IPS-18a (cell line): ENCODE measurements around the gene PRCC.

ENCODE experiments used
- H3K27ac ChIP-seq: one replicate; pipeline ENCODE4 v1.5.1; 2013; ENCODE audit warnings: low read length
- H3K27me3 ChIP-seq: one replicate; pipeline ENCODE4 v1.6.1; 2013; ENCODE audit warnings: mild to moderate bottlenecking, low read length; ENCODE audit not compliant: control insufficient read depth, insufficient read depth
- H3K36me3 ChIP-seq: one replicate; pipeline ENCODE4 v1.6.1; 2013; ENCODE audit warnings: low read depth, low read length; ENCODE audit not compliant: control insufficient read depth
- H3K4me1 ChIP-seq: one replicate; pipeline ENCODE4 v1.6.1; 2013; ENCODE audit warnings: low read depth, low read length; ENCODE audit not compliant: control insufficient read depth
- H3K4me3 ChIP-seq: one replicate; pipeline ENCODE4 v1.5.1; 2013; ENCODE audit warnings: low read length
- H3K9ac ChIP-seq: one replicate; pipeline ENCODE4 v1.6.1; 2013; ENCODE audit warnings: mild to moderate bottlenecking, low read length, moderate library complexity
- H3K9me3 ChIP-seq: one replicate; pipeline ENCODE4 v1.6.1; 2013; ENCODE audit warnings: low read depth, low read length; ENCODE audit not compliant: control insufficient read depth

The PRCC gene

DNA sequence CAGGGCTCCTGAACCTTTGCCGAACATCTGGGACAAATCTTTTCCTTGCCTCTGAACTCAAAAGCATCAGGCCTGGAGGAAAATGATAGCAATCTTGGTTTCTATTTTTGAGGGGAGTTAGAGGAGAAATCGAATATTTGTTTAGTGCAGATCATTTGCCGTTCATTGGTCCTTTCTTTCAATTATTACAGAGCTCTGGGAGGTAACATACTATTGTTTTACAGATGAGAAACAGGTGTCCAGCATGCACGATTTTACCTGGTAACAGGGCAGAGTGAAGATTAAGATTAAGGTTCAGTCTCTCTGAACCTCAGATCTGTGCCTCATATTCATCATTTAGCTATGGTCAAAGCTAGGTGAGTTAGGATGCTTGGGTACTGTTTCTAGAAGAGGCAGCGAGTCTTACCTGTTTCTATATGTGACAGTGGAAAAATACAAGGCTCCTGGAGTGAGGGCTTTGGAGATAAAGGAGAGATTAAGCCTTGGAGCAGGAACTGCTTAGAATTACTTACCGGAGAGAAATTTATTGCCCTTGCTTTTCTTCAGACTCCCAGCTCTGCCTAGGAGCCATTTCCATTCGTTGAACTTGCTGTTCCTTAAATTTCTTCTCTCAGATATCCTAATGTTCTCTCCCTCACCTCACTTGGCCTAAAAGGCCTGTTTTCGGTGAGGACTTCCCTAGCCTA, 1.4 kb downstream of the PRCC start:
- Histone ChIP-seq H3K9ac (peak overlapping the region; percentile 90), H3K27me3 (no peaks in the 10 kb centered on the region), H3K4me1 (peaks cover 16% of the 10 kb centered on the region), H3K36me3 (peaks cover 14% of the 10 kb centered on the region), H3K4me3 (peak overlapping the region; percentile 90), H3K27ac (no peak overlapping the region), H3K9me3 (no peaks in the 10 kb centered on the region)

DNA sequence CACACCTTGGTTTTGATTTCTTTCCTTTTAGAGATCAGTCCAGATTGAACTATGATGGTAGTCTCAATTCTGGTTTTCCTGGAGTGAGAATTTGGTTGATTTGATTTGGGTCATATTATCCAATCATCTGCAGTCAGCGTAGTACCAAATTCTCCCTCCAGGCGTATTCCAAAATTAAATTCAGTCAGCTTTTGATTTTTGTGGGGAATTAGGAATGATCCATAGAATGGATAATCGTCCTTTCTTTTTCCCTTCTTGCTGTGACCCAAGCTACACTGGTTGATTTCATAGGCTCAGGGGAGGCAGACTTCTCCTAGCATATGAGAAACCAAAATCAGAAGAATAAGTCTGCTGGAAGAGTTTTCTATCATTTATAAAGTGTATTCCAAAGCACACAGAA, 4.9 kb downstream of the PRCC start:
- Histone ChIP-seq H3K4me3 (no peak overlapping the region), H3K9ac (no peak overlapping the region), H3K27me3 (no peaks in the 10 kb centered on the region), H3K27ac (no peak overlapping the region), H3K36me3 (peaks cover 15% of the 10 kb centered on the region), H3K4me1 (peaks cover 11% of the 10 kb centered on the region), H3K9me3 (no peaks in the 10 kb centered on the region)

DNA sequence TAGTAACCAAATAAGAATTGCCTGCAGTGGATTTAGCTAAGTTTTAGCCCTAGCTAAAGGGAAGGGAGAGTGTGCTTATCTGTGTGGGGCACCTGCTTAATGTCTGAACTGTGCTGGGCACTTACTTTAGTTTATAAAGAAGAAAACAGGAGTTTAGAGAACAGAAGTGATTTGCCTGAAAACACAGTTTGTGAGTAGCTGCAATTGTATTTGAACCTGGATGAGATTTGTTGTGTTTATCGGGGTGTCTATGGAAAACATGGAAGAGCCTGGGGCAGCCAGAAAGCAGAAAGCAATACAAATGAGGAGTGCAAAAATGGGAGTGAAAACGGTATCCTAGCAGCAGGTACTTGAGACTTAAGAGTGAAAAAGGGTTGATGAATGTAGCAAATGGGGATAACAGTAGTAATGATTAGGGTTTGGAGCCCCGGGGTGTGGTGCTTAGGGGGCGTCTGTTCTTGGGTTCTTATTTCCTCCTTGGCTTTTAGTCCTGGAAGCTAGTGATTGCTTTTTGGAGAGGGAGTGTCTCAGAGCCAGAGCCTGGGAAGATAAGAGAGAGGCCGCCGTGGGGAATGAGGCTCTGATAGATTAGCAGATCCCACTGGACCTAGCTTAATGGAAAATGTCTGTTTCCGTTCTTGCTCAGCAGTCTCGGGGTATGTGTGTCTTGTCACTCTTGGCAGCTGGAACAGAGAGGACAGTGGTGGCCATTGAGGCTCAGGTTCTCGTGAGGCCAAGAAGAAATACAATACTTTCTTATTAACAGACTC, 5.6 kb downstream of the PRCC start:
- no peak overlapping the region for H3K9ac ChIP-seq
- peaks cover 11% of the 10 kb centered on the region for H3K4me1 ChIP-seq
- peaks cover 15% of the 10 kb centered on the region for H3K36me3 ChIP-seq
- H3K9me3 ChIP-seq: no peaks in the 10 kb centered on the region
- no peak overlapping the region for H3K4me3 ChIP-seq
- H3K27me3 ChIP-seq: no peaks in the 10 kb centered on the region
- H3K27ac ChIP-seq: no peak overlapping the region

DNA sequence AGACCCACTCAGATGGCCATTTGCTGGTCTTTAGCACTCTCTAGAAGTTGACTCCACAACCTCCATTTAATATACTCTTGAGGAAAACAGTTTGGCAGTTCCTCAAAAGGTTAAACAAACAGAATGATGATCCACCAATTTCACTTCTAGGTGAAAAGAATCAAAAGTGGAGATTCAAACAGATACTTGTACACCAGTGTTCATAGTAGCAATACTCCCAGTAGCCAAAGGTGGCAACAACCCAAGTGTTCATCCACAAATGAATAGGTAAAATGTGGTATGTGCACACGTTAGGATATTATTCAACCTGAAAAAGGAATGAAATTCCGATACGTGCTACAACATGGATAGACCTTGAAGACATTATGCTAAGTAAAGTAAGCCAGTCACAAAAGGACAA, 6.3 kb downstream of the PRCC start:
- no peak overlapping the region for H3K4me3 ChIP-seq
- no peak overlapping the region for H3K27ac ChIP-seq
- peaks cover 15% of the 10 kb centered on the region for H3K36me3 ChIP-seq
- no peaks in the 10 kb centered on the region for H3K9me3 ChIP-seq
- H3K27me3 ChIP-seq: no peaks in the 10 kb centered on the region
- H3K4me1 ChIP-seq: peaks cover 7% of the 10 kb centered on the region
- no peak overlapping the region for H3K9ac ChIP-seq

DNA sequence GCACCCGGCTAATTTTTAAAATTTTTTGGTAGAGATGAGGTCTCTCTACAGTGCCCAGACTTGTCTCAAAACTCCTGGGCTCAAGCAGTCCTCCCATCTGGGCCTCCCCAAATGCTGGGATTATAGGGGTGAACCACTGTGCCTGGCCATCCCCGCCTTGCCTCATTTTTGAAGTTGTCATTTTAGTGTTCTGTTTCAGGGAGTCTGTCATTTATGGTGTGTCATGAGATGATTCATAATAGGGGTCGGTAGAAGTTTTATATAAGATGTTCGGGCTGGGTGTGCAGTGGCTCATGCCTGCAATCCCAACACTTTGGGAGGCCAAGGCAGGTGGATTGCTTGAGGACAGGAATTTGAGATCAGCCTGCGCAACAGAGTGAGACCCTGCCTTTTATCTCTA, 8.5 kb downstream of the PRCC start:
- no peak overlapping the region for H3K27ac ChIP-seq
- no peak overlapping the region for H3K4me3 ChIP-seq
- H3K9ac ChIP-seq: no peak overlapping the region
- H3K4me1 ChIP-seq: no peaks in the 10 kb centered on the region
- no peaks in the 10 kb centered on the region for H3K9me3 ChIP-seq
- H3K36me3 ChIP-seq: peaks cover 15% of the 10 kb centered on the region
- H3K27me3 ChIP-seq: no peaks in the 10 kb centered on the region

DNA sequence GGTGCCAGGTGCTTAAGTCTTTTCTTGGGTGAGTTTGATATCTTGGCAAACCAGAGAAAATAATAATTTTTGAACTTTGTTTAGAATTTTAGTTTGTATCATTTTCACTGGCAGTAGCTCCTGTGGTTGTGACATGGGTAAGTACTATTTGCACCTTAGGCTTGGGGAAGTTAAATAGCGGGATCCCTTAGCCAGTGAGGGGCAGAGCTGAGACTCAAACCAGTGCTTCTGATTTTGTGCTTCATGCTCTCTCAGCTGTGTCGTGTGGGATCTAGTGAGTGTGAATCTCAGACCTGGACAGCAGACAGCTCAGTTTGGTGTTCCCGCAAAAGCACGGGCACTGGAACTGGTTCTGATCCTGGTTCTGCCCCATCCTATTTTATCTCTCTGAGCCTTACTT, 9.6 kb downstream of the PRCC start:
- Histone ChIP-seq H3K27me3 (no peaks in the 10 kb centered on the region), H3K9me3 (no peaks in the 10 kb centered on the region), H3K4me1 (no peaks in the 10 kb centered on the region), H3K27ac (no peak overlapping the region), H3K36me3 (peaks cover 15% of the 10 kb centered on the region), H3K4me3 (no peak overlapping the region), H3K9ac (no peak overlapping the region)

DNA sequence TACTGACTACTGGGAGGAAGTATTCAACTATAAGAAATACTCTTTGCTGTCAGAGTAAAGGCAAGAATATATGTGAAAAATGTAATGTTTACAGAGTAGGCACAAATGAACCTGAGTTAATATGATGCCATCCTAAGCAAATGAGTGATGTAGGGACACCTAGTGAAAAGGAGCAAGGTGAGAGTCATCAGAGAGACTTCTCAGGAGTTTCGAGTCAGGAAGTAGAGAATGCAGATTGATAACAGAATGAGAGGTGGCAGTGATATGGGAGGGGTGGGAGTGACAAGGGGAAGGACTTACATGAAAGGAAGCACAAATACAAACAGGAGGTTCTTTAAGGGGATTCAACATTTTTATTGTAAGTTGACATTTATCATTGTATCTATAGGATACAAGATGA, 10.2 kb downstream of the PRCC start:
- no peaks in the 10 kb centered on the region for H3K9me3 ChIP-seq
- peaks cover 18% of the 10 kb centered on the region for H3K36me3 ChIP-seq
- H3K4me1 ChIP-seq: no peaks in the 10 kb centered on the region
- H3K27ac ChIP-seq: no peak overlapping the region
- no peak overlapping the region for H3K9ac ChIP-seq
- no peak overlapping the region for H3K4me3 ChIP-seq
- no peaks in the 10 kb centered on the region for H3K27me3 ChIP-seq

DNA sequence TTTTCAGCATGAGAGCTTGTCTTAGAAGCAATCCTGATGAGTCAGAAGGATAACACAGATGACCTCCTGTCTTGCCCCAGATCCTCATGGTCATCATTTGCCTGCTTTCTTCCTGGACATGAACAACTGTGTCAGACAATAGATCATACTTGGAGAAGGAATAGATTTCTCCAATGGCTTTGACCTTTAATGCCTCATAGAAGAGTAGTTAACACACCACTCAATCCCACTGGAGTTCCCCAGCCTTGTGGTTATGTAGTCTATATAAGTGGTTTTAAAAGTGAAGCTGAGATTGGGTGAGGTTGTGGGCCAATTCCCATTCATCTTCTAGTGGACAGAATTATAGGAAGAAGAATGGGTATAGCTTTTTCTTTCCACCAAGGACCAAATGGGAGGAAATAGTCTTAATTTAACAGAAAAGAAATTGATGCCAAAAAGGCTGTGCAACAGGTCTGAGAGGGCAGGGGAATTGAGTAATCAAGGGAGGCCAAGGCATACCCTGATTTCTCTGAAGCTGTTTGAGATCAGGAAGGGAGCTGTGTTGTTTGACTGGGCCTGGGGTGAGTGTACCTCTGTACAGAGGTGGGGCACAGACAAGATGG, 14.4 kb downstream of the PRCC start:
- no peak overlapping the region for H3K9ac ChIP-seq
- H3K9me3 ChIP-seq: no peaks in the 10 kb centered on the region
- H3K4me1 ChIP-seq: no peaks in the 10 kb centered on the region
- no peaks in the 10 kb centered on the region for H3K27me3 ChIP-seq
- peaks cover 27% of the 10 kb centered on the region for H3K36me3 ChIP-seq
- no peak overlapping the region for H3K4me3 ChIP-seq
- no peak overlapping the region for H3K27ac ChIP-seq

DNA sequence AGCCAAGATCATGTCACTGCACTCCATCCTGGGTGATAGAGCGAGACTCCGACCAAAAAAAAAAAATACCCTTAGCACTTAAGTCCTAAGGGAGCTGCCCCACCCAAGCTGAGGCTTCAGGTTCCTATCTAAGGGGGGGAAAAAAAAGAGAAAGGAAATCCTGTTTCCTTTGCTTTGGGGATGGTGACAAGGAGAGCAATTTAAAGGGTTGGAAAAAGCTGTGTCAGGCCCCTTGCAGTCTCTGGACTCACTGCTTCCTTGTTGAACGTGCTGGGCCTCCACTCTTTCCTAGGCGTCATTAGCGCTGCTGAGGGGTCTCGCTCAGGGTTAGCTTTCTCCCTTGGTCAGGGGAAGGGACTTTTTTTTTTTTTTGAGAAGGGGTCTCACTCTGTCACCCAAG, 18.1 kb downstream of the PRCC start:
- H3K36me3 ChIP-seq: peaks cover 41% of the 10 kb centered on the region
- H3K4me3 ChIP-seq: no peak overlapping the region
- no peaks in the 10 kb centered on the region for H3K4me1 ChIP-seq
- no peak overlapping the region for H3K9ac ChIP-seq
- no peaks in the 10 kb centered on the region for H3K27me3 ChIP-seq
- no peak overlapping the region for H3K27ac ChIP-seq
- no peaks in the 10 kb centered on the region for H3K9me3 ChIP-seq

DNA sequence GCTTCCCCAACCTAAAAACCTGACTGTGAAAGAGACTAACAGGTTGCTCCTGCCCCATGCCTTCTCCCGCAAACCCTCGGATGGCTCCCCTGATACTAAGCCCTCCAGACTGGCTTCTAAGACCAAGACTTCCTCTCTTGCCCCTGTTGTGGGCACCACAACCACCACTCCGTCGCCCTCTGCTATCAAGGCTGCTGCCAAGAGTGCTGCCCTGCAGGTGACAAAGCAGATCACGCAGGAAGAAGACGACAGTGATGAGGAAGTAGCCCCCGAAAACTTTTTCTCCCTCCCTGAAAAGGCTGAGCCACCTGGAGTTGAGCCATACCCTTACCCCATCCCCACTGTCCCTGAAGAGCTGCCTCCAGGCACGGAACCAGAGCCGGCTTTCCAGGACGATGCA, 19.3 kb downstream of the PRCC start:
- Histone ChIP-seq H3K4me3 (no peak overlapping the region), H3K27ac (no peak overlapping the region), H3K27me3 (no peaks in the 10 kb centered on the region), H3K4me1 (no peaks in the 10 kb centered on the region), H3K36me3 (peaks cover 50% of the 10 kb centered on the region), H3K9me3 (no peaks in the 10 kb centered on the region), H3K9ac (no peak overlapping the region)

DNA sequence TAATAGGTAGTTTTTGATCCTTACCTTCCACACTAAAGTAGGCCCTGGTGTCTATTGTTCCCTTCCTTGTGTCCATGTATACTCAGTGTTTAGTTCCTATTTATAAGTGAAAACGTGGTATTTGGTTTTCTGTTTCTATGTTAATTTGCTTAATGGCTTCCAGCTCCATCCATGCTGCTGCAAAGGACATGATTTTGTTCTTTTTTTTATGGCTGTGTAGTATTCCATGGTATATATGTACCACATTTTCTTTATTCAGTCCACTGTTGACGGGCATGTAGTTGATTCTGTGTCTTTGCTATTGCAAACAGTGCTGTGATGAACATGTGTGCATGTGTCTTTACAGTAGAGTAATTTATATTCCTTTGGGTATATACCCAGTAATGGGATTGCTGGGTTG, 20.8 kb downstream of the PRCC start:
- H3K9ac ChIP-seq: no peak overlapping the region
- peaks cover 57% of the 10 kb centered on the region for H3K36me3 ChIP-seq
- no peak overlapping the region for H3K27ac ChIP-seq
- no peaks in the 10 kb centered on the region for H3K4me1 ChIP-seq
- no peaks in the 10 kb centered on the region for H3K27me3 ChIP-seq
- H3K4me3 ChIP-seq: no peak overlapping the region
- H3K9me3 ChIP-seq: no peaks in the 10 kb centered on the region
